Keratinocyte (primary cell): ENCODE measurements around the gene CENPO. TPM values are rescaled to one million over a fixed set of nuclear protein-coding genes. Genes with fewer than 3 reads are reported as not detected.

Source experiments
- DNase-seq: peaks from one replicate; pipeline ENCODE4 v3.0.0-alpha.2; 2011; ENCODE audit warnings: low read depth, missing footprints, low spot score
- FAIRE-seq: peaks from 2 replicates; lab custom pipeline; 2011; peaks lifted over from hg19 to GRCh38; lab: Jason Lieb, UNC
- H2AFZ ChIP-seq: 2 replicates; pipeline ENCODE4 v1.6.0; 2012; ENCODE audit warnings: low read length, control low read depth, inconsistent platforms; ENCODE audit not compliant: control insufficient read depth
- H3K27ac ChIP-seq: 2 replicates; pipeline ENCODE4 v1.5.1; 2011; ENCODE audit warnings: low read length; ENCODE audit not compliant: control insufficient read depth, insufficient read depth
- H3K27me3 ChIP-seq: 3 replicates; pipeline ENCODE4 v1.6.0; 2011; ENCODE audit warnings: low read length; ENCODE audit not compliant: control insufficient read depth, insufficient read depth; ENCODE audit errors: extremely low read depth
- H3K36me3 ChIP-seq, 2 experiments: 2 replicates in 1 of 2; 3 replicates in 1 of 2; pipeline ENCODE4 v1.5.1; 2011; ENCODE audit warnings: low read length in 2 of 2, mild to moderate bottlenecking in 1 of 2; ENCODE audit not compliant: control insufficient read depth in 2 of 2, insufficient read depth in 2 of 2; ENCODE audit errors: extremely low read depth in 1 of 2
- H3K4me1 ChIP-seq: 3 replicates; pipeline ENCODE4 v1.5.1; 2011; ENCODE audit warnings: low read length; ENCODE audit not compliant: control insufficient read depth, insufficient read depth; ENCODE audit errors: extremely low read depth
- H3K4me2 ChIP-seq: 3 replicates; pipeline ENCODE4 v1.6.0; 2011; ENCODE audit warnings: low read depth, low read length; ENCODE audit not compliant: control insufficient read depth, insufficient read depth; ENCODE audit errors: extremely low read depth
- H3K4me3 ChIP-seq, 3 experiments: fragments of 200-600 bp in 1 of 3; sonication (generic) in 1 of 3; 2 replicates in 2 of 3; 3 replicates in 1 of 3; pipeline ENCODE4 v1.5.1; 2011 to 2016; ENCODE audit warnings: low read length in 3 of 3, mild to moderate bottlenecking in 3 of 3, control low read depth in 2 of 3, inconsistent platforms in 1 of 3, low read depth in 1 of 3, mixed read lengths in 1 of 3, mixed run types in 1 of 3, moderate library complexity in 1 of 3; ENCODE audit not compliant: control insufficient read depth in 2 of 3, insufficient read depth in 2 of 3; ENCODE audit errors: extremely low read depth in 1 of 3
- H3K79me2 ChIP-seq: 2 replicates; pipeline ENCODE4 v1.6.0; 2012; ENCODE audit warnings: low read length; ENCODE audit not compliant: control insufficient read depth, insufficient read depth
- H3K9ac ChIP-seq: 3 replicates; pipeline ENCODE4 v1.6.0; 2011; ENCODE audit warnings: low read length; ENCODE audit not compliant: control insufficient read depth, insufficient read depth; ENCODE audit errors: extremely low read depth
- H3K9me1 ChIP-seq: 3 replicates; pipeline ENCODE4 v1.6.0; 2011; ENCODE audit warnings: low read length; ENCODE audit not compliant: control insufficient read depth, insufficient read depth; ENCODE audit errors: extremely low read depth
- H3K9me3 ChIP-seq: 2 replicates; pipeline ENCODE4 v1.5.1; 2012; ENCODE audit warnings: low read depth, low read length; ENCODE audit not compliant: control insufficient read depth
- H4K20me1 ChIP-seq: 3 replicates; pipeline ENCODE4 v1.6.0; 2011; ENCODE audit warnings: low read length; ENCODE audit not compliant: control insufficient read depth, insufficient read depth; ENCODE audit errors: extremely low read depth
- CTCF ChIP-seq, 3 experiments: IDR thresholded peaks in 1 of 3; conservative IDR thresholded peaks in 1 of 3; optimal IDR thresholded peaks in 1 of 3; 2 replicates in 2 of 3; 3 replicates in 1 of 3; pipeline versions ENCODE3 to v1.5.1; 2011; ENCODE audit warnings: low read length in 3 of 3, mild to moderate bottlenecking in 3 of 3, moderate library complexity in 2 of 3, control low read depth in 1 of 3, inconsistent platforms in 1 of 3; ENCODE audit not compliant: insufficient read depth in 2 of 3; ENCODE audit errors: extremely low read depth in 1 of 3
- EZH2 ChIP-seq: IDR thresholded peaks from one replicate; pipeline ENCODE4 v1.6.1; 2012; ENCODE audit warnings: inconsistent platforms, mild to moderate bottlenecking, low read length, moderate library complexity
- dilution Hi-C: fragments of 300-500 bp; cut with MboI; formaldehyde crosslinking; loops from one replicate; pipeline ENCODE4 v1.7.0; 2020; ENCODE audit warnings: low sequenced_read_pairs; ENCODE audit not compliant: extremely low pct_ligation_motif_present
- polyA plus RNA-seq, 5 experiments: library from polyadenylated mRNA; depleted of rRNA in 3 of 5; stranded (reverse) in 3 of 5; stranded (forward) in 1 of 5; unstranded in 1 of 5; fragments of >200 nt; gene quantifications; 1 replicate in 1 of 5; 2 replicates in 3 of 5; 3 replicates in 1 of 5; pipeline versions ENCODE4 v1.2.1 to v1.2.3, GENCODE V29; 2011 to 2012; ENCODE audit warnings: missing spikeins in 2 of 5, low read depth in 1 of 5, low replicate concordance in 1 of 5

The CENPO gene
- polyA plus RNA-seq, 1 donor (not counting 4 experiments of a cell fraction or from before 2014, with no cell fraction given), result 12.1 TPM

GRCh38 chr2:24861500-24861899, 68.3 kb downstream of the CENPO start:
- Histone ChIP-seq H4K20me1 (no peaks in the 10 kb centered on the region), H3K27me3 (no peaks in the 10 kb centered on the region), H3K4me1 (no peaks in the 10 kb centered on the region), H3K36me3 (peaks cover 0 to 6% of the 10 kb centered on the region in 2 experiments), H3K9me1 (no peaks in the 10 kb centered on the region), H2AFZ (no peak overlapping the region), H3K4me2 (no peak overlapping the region), H3K9me3 (no peaks in the 10 kb centered on the region), H3K79me2 (no peaks in the 10 kb centered on the region), H3K27ac (no peak overlapping the region), H3K4me3 (no peak overlapping the region), H3K9ac (no peak overlapping the region)
- FAIRE-seq (no peak), DNase-seq (no peak)
- TF ChIP-seq EZH2 (no peak), CTCF (optimal IDR thresholded peaks at IDR 0.05 in 1 of 3, IDR thresholded peaks at IDR 0.05 in 1 of 3, conservative IDR thresholded peaks at IDR 0.05 in 1 of 3; ENCODE audit: extremely low read depth in 1 of 3, insufficient read depth in 2 of 3, low read length in 3 of 3) (no peak)
- dilution Hi-C loops, result no loop called here

- DNase-seq (no peak), FAIRE-seq (no peak)
- Histone ChIP-seq H2AFZ (no peak overlapping the region), H3K27ac (no peak overlapping the region), H3K27me3 (no peaks in the 10 kb centered on the region), H3K36me3 (peaks cover 0 to under 1% of the 10 kb centered on the region in 2 experiments), H3K9ac (no peak overlapping the region), H3K4me3 (no peak overlapping the region), H3K9me1 (no peaks in the 10 kb centered on the region), H3K4me2 (no peak overlapping the region), H3K9me3 (no peaks in the 10 kb centered on the region), H3K4me1 (no peaks in the 10 kb centered on the region), H4K20me1 (no peaks in the 10 kb centered on the region), H3K79me2 (no peaks in the 10 kb centered on the region)
- dilution Hi-C loops, result no loop called here
- no peak for TF ChIP-seq EZH2
- no peak for TF ChIP-seq CTCF (optimal IDR thresholded peaks at IDR 0.05 in 1 of 3, IDR thresholded peaks at IDR 0.05 in 1 of 3, conservative IDR thresholded peaks at IDR 0.05 in 1 of 3; ENCODE audit: extremely low read depth in 1 of 3, insufficient read depth in 2 of 3, low read length in 3 of 3)
These were observed 70.4 kb downstream of the CENPO start for GRCh38 chr2:24863641-24864040.
